Left ventricle myocardium superior (tissue), 1 donor: ENCODE results near the gene RNF217. TPM values are rescaled to one million over a fixed set of nuclear protein-coding genes. Genes with fewer than 3 reads are reported as not detected.
"Not testable (repeated sequence)": the region's sequence is repeated elsewhere in the genome, so short reads cannot be mapped to it uniquely, and the experiment has no call there.

Experiments
- ATAC-seq: fragments of 200-7000 bp; cut with Tn5 transposase; one replicate; pipeline ENCODE4 v1.9.1; 2020; ENCODE audit warnings: mild to moderate bottlenecking, moderate library complexity
- DNase-seq: peaks from one replicate; pipeline ENCODE4 v3.0.0-alpha.2; 2020
- intact Hi-C: fragments of 100-400 bp; cut with micrococcal nuclease; formaldehyde crosslinking; loops from one replicate; pipeline ENCODE4 v1.11.0; 2022
- total RNA-seq: library from RNA; stranded (reverse); fragmentation: NEBNext Ultra II Directional; extraction: Animal tissue kit (Norgen Biotek cat#: 25700); gene quantifications from one replicate; pipeline ENCODE4 v1.2.1, GENCODE V29; 2021
- donor health status: DM: no; HTN: yes; CAD: no; lungs with severe emphysema.

The RNF217 gene
- total RNA-seq, 1 donor from 2014 or later = 8.5 TPM

DNA sequence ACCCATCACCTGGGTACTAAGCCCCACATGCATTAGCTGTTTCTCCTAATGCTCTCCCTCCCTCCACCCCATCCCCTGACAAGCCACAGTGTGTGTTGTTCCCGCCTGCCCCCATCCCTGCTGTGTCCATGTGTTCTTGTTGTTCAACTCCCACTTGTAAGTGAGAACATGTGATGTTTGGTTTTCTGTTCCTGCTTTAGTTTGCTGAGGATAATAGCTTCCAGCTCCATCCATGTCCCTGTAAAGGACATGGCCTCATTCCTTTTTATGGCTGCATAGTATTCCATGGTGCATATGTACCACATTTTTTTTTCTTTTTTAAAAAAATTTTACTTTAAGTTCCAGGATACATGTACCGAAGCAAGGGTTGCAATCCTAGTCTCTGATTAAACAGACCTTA is 76.7 kb downstream of the RNF217 start:
- ATAC-seq (no peak), DNase-seq (no peak)
- intact Hi-C loops = no loop called here

DNA sequence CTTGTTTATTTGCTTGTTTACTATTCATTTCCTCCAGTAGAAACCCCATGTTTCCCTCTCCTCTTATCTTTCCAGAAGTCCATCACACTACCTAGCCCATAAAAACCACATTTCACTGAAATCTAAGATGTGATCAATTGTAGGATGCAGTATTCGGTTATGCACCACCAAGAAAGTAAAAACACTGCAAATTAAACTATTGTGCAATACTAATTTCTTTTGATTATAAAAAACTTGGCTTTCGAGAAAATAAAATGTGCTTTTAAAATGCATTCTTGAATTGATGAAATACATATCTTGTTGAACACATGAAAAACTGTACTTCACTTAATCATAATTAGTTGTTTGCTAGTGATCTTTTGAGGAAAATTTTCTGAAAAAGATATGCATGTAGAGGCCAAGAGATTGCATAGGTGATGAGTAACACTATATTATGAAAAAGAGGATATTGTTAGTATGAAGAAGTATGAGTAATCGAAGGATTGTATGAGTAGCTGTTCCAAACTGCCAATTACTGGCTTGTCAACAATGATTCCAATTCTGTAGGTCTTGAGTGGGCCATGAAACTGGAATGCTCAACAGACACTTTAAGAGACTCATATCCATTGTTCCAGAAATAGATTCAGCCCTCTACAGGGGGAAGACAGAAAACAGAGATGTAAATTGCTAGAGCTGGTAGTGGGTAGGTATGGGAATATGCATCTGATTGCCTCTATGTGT is 79.7 kb downstream of the RNF217 start:
- ATAC-seq = peak; percentile 24
- DNase-seq = no peak
- intact Hi-C loops = no loop called here

DNA sequence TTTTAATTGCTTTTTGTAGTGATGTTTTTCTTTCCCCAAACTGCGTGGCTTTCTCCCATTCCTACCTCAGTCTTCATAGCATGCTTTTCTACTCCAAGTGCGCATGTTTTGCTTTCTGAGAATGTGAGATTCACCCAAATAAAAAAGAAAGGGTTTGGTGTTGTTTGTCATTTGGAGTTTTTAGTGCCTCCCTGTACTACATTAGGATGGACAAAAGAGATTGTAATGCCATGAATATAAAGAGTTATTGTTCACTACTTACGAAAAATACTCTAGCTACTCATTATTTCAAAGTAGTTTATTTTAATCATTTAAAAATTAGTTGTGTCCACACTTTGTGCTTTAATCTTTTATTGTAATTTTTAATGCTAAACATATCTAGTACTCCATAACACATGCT is 81.8 kb downstream of the RNF217 start:
- no peak for ATAC-seq
- DNase-seq = no peak
- intact Hi-C loops = no loop called here

DNA sequence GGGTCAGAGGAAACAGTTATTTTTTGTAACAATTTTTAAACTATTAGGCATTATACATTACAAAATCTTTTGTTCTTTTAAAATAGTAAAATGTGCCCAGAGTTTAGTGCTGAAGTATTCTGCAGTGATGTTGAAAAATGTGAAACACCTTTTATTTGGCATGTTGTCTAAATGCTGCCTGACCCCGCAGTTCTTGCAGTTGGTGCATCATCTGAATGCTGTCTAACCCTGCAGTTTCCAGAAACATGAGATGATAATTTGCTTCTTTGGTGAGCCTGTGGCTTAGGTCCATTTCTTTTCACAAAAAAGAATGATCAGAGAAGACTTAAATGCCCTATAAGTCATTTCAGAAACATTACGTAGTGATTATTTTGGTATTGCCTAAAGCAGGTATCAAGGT is 82.4 kb downstream of the RNF217 start:
- DNase-seq (no peak), ATAC-seq (no peak)
- intact Hi-C loops = no loop called here

DNA sequence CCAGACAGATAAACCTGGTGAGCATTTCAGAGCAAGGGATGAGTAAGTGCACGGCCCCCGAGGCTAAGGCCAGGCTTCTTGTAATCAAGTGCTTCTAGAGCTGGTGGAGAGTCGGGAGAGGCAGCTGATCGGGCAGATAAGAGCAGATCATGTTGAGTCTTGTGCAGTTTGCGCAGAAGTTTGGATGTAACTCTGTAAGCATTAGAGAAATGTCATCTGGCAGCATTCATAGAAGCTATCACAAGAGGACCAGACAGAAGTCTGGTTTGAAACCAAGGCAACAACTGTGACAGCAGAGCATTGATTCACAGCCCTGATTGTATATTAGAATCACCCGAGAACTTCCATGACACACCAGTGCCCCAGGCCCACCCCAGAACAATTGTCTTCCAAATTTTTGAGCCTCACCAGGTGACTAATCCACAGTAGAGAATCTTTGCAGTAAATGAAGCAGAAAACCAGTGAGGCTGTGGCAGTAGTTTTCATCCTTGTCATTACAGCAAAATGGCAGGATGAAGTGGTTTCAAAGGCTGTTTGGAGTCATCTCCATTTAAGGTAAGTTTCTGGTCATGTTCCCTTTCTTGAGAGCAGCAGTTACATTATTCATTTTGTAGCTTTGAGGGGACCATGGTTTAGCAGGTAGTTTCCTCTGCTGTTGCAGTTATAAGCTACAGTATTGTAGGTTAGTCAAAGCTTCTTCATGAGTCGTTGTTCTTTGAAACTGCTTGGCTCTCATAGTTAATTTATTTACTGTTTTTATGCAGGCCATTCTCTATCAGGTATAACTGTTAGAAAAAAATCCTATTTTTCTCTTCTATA is 84.1 kb downstream of the RNF217 start:
- DNase-seq = no peak
- intact Hi-C loops = no loop called here
- no peak for ATAC-seq

DNA sequence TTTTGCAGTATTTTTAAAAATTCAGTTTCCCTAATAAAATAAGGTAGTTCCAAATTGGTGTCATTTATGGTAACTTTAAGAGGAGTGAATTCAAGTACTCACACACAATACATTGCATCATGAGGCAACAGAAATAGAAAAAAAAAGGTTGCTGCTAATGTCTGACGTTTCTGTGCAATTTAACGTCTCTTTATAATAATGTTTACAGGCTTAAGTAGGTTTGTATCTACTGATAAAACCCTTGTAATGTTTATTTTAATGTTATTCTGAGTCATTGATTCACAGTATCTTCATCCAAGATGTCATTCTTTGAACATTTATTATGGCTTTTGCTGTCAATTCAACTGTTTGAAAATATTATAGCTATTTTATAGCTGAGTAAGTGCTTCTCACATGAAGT is 86.0 kb downstream of the RNF217 start:
- DNase-seq = no peak
- intact Hi-C loops = no loop called here
- no peak for ATAC-seq

DNA sequence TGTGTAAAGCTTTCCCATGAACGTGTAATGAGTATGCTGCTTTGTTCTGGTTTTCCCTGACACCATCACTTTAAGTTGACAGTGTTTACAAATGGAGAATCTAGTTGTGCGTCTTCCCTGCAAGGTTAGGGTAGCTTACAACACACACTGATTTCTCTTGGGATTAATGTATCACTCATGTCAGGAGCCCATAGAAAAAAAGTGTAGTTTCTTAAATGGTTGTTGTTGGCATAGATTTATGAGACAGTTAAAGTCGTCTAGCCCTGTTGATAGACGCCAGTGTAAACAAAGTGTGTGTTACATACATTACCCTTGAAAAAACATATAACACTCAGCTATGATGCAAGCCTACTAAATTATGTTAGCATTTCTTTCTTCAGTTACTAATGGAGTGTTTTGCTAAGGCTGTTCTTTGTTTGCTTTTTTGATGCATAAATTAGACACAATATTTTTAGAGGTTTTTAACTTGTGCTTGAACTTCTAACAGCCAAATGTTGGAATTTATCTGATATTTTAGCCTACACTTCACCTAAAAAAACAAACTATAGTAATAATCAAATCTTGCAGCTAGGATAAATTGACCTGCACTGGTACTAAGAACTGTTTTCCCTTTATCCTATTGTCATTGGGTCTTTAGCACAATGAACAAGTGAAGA is 88.6 kb downstream of the RNF217 start:
- ATAC-seq = no peak
- intact Hi-C loops = no loop called here
- DNase-seq = no peak

DNA sequence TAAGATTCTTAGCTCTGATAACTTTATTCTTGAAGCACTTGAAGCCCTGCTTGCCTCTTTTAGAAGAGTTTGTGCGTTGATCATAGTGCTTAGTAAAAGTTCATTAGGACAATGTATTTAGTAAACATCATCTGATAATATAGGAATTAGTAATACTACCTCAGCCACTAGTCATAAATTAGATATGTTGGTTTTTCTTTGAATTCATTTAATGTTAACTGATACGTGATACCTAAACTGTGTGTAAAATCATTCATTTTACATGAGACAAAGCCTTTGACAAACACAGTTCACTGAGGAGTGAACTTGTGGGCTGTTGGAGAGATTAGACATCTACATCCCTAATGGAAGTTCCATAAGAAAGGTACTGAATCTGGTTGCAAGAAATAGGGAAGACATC is 91.6 kb downstream of the RNF217 start:
- DNase-seq (no peak), ATAC-seq (no peak)
- intact Hi-C loops = no loop called here

DNA sequence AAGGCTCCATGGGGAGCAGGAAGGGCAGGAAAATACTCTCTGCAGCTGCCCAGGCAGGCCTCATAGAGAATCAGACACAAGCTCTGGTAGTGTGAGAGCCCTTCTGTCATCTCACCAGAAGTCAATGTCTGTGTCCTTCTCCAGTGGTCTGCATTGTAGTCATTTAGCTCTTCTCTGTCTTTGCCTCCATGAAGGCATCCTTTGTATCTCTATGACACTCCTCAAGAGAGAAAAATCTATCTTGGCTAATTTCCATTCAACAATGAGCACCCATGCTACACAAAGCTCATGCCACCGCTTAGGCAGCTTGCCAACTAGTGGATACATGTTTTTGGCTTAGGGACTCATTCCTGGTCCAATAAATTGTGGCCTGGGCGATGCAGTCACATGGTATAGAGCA is 92.1 kb downstream of the RNF217 start:
- intact Hi-C loops = no loop called here
- DNase-seq = no peak

DNA sequence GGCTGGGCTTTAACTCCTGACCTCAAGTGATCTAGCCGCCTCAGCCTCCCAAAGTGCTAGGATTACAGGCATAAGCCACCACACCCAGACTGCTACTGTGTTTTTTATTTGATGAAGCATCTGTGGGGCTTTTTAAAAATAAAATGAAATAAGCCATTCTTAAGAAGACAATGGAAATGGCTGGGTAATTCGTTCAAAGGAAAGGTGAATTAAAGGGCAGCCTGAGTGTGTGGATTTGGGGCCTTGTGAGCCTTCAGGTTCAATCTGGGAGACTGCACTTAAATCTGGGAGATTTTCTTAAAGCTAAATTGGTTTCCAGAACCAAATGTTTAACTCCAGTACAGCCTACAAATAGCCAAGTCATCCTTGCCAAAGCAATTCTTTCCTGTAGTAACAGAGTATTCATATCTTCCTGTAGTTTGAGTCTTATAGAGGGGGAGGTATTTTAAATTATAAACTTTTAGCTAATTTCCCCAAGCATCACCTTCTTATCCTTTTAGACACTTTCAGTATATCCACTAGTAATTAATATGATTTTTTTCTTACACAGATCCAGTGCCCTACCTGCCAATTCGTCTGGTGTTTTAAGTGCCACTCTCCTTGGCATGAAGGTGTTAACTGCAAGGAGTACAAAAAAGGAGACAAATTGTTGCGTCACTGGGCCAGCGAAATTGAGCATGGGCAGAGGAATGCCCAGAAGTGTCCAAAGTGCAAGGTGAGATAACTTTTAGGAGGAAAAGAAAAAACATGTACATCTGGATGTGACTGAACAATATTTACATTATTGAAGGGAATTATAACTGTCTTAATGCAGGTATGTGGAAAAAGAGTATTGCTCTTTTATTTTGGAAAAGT is 95.4 kb downstream of the RNF217 start:
- ATAC-seq = no peak
- intact Hi-C loops = no loop called here
- no peak for DNase-seq

More for the DNA sequence above, 92.1 kb downstream of the RNF217 start:
- no peak for ATAC-seq

DNA sequence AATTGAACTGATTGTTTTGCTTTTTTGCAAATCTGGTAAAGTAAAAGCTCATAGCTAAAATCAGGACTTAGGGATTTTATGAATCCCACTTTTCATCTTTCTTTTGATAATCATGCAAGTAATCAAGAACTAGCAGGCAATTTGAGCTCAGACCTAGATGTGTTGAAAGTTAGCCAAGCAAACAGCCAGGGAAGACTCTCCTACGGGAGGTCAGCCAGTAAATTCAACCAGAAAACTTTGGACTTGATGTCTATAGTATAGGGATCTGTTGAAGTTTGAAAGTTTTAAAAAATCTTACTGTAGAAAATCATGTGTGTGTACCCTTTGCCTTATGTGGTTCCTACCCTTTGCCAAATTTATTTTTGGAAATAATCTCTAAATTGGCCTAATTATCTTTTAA is 96.3 kb downstream of the RNF217 start:
- intact Hi-C loops = no loop called here

DNA sequence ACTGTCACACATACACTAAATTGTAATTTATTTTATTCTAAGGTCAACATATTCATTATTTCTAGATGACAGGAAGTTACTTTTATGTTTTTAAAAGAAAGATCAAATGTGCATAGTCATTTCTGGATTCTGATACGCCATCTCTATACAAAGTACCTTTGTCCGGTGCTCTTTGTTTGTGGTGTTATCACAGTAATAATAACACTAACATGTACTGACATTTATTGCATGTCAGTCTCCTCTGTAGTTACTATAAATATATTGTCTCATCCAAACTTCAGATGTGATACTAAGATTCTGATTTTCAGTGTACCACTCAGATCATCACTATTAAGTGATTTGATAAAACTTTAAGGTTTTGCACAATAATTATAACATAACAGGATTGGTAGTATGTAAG is 101.1 kb downstream of the RNF217 start:
- no peak for DNase-seq
- intact Hi-C loops = no loop called here
- no peak for ATAC-seq

More for the DNA sequence above, 96.3 kb downstream of the RNF217 start:
- ATAC-seq (no peak), DNase-seq (no peak)

DNA sequence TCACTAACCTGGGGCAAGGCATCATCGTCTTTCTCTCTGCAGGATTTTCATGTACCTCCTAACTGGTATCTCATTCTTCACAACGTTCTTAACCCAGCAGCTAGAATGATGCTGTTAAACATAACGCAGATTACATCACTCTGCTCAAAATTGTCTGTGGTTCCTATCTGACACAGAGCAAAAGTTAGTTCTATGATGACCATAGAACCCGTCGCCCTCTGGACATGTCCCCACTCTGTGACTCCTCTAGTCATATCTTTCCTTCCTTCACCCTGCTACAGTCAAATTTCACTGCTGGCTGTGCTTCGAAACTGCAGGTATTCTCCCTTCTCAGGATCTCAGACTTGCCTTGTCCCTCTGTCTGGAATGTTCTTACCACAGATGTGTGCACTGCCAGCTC is 103.9 kb downstream of the RNF217 start:
- no peak for ATAC-seq
- intact Hi-C loops = no loop called here
- DNase-seq = no peak

DNA sequence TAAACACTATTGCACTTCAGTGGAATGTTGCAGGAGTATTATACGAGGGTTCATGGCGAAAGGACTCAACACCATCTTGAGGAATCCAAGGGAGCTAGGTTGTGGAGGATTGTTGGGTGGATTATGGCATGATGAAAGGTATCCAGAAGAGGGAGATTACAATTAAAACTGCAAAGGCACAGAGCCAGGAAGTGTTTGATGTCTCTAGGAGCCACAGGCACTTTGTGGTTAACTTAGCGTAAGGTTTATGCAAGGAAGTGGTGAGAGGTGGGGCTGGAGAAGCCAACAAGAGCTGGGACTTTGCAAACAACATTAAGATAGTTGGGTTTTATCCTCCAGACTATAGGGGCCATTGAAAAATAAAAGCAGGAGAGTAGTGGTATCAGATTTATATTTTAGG is 104.7 kb downstream of the RNF217 start:
- DNase-seq = no peak
- ATAC-seq = no peak
- intact Hi-C loops = no loop called here

DNA sequence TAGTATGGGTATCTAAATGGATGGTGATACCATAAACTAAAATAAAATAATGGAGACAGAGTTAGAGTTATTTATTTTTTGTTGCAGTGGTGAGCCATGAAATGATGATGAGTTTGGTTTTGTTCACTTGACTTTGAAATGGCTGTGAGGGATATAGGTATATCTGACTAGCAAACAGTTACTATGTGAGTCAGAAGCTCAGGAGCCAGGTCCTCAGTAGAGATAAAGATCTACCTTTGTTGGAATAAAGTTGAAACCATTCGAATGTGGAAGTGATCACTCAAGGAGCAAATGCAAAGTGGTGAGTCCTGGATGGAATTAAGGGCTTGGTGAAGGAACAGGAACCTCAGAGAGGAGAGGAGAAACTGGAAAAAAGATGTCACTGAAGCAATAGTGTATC is 105.3 kb downstream of the RNF217 start:
- DNase-seq (no peak), ATAC-seq (no peak)
- intact Hi-C loops = no loop called here

DNA sequence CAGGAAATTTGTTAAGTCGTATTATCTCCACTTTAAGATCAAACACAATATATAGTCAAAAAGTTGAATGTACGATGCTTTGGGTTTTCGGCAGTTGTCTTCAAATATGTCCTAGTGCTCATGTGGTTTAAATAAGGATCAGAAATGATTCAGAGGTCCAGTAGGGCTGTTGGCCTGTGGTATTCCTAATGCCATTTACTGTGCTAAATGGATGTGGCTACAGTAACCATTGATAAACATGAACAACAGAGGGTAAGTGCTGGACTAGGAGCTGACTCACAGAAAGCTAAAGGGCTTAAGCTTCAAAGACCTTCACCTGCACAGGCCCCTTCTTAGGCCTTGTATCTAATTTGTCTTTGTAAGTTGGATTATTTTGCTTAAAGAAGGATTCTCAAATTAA is 110.8 kb downstream of the RNF217 start:
- intact Hi-C loops = no loop called here
- ATAC-seq (no peak), DNase-seq (no peak)

DNA sequence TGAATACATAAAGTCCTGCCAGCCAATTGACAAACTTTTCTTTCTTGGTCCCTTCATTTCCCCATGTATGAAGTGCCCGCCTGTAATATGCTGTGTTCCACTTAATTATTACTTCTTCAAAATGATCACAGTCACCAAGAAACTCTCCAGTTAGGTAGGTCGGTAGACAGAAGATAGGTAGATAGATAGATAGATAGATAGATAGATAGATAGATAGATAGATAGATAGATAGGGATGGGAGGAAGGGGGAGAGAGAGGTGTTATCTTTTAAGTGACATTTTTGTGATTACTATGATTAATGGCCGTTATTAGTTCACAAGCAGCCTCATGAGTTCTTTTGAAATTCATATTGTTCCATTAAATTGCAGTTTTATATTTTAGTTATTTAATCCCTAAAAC is 111.9 kb downstream of the RNF217 start:
- intact Hi-C loops = no loop called here
- ATAC-seq (no peak), DNase-seq (no peak)

DNA sequence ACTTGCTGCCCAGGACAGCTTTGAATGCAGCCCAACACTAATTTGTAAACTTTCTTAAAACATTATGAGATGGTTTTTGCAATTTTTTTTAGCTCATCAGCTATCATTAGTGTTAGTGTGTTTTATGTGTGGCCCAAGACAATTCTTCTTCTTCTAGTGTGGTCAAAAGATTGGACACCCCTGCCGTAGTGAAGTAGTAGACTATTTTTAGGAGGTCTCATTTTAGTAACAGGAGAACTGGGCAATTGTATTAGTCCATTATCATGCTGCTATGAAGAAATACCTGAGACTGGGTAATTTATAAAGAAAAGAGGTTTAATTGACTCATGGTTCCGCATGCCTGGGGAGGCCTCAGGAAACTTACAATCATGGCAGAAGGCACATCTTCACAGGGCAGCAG is 112.8 kb downstream of the RNF217 start:
- DNase-seq, intact Hi-C loops: not testable (repeated sequence)
- peak; percentile 79 for ATAC-seq

DNA sequence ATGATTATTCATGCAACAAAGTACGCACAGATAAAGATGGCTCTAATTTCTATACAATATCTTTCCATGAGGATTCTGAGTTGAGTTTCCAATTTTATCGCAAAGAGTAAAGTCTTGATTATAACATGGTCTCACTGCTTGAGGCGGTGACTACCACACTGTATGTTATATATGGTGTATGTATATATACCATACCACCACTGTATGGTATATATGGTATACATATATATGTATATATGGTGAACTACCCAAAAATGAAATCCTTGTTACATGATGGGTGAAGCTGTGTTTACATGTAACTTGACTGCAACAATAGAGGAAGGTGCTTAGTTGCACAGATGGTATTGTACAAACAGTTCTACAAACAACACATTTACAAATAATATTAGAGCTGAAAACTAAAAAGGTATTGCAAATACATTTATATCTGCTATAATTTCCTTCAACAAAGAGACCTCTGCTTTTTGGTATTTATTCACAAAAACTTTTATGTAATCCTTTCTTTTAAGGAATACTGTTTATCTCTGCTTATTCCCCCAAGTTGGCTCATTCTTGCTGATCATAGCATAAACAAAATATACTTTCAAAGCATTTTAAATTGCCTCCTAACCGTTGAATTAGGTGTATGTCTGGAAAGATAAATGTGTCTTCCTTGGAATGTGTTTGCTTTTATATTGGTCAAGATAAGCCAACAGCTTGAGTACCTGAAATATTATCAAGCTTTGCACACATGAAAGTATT is 113.7 kb downstream of the RNF217 start:
- ATAC-seq (no peak), DNase-seq (no peak)
- intact Hi-C loops = no loop called here
